Glomerular visceral epithelial cell (primary cell): ENCODE results near the gene AGPAT1.
"Not testable (repeated sequence)": the region's sequence is repeated elsewhere in the genome, so short reads cannot be mapped to it uniquely, and the experiment has no call there.

Experiments used
- DNase-seq: peaks from one replicate; pipeline ENCODE4 v3.0.0-alpha.2; 2016; ENCODE audit errors: extremely low spot score

The AGPAT1 gene

GRCh38 chr6:32148289-32149091, 27.4 kb downstream of the AGPAT1 start:
- no peak for DNase-seq

GRCh38 chr6:32147401-32148132, 28.3 kb downstream of the AGPAT1 start:
- DNase-seq: no peak

DNA sequence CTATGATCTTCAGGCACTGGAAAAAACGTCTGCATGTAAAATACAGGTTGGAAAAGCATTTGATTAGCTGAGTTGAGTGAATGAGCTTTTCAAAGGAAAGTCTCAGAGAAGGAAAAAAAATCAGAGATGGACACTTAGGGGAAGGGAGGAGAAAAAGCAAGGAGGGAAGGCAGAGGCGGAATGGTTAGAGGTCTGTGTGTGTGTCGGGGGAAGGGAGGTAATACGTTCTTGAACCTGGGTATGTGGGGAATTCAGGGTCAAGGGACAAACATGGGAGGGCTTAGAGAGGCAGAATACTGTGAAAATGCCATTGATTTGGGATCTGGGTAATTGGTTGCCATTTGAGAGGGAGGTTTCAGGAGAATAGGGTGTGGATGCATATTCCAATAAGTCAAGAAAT, 29.2 kb downstream of the AGPAT1 start:
- no peak for DNase-seq

DNA sequence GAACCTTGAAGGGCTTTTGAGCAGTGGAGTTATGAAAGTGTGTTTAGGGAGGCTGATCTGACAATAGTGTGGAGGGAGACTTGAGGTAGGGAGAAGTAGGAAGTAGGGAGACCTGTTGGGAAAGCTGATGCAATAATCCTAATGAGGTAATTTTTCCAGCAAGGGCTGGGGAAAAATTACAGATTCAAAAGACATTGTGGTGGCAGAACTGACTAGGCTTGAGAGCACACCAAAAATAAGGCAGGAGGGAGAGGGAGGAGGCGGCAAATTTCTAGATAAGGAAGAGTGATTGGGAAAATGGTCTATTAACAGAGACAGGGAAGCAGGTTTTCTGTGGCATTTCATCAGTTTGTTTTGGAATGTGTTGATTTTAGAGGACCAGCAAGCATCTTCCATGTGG, 29.6 kb downstream of the AGPAT1 start:
- no peak for DNase-seq

GRCh38 chr6:32144238-32144637, 31.6 kb downstream of the AGPAT1 start:
- not testable (repeated sequence) for DNase-seq

DNA sequence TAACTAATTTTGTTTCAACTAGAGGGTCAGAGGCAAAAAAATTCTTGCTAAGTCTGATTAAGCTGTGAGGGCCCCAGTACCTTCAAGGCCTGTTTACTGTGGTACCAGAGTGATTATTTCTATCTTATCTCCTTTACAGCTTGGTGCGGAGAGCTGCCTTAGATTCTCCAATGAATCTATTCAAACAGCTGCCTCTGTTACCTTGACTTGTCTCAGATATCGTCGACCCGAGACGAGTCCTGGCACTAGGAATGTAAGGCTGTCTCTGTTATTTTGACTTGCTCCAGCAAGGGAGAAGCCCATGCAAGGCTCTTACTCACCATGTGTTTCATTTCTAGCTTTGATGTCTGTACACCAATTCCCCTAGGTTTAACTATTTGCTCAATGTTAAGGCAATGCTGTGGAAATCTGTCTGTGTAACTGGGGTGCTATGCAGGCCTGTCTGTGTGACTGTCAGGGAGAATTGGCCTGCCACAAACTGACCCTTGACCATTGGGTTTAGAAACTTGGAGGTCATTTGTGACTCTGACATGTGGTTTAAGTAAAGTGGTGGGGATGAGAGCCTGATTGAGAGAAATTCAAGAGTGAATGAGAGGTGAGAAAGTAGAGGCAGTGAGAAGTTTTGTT, 35.4 kb downstream of the AGPAT1 start:
- no peak for DNase-seq

GRCh38 chr6:32139590-32139989, 36.3 kb downstream of the AGPAT1 start:
- DNase-seq: no peak

DNA sequence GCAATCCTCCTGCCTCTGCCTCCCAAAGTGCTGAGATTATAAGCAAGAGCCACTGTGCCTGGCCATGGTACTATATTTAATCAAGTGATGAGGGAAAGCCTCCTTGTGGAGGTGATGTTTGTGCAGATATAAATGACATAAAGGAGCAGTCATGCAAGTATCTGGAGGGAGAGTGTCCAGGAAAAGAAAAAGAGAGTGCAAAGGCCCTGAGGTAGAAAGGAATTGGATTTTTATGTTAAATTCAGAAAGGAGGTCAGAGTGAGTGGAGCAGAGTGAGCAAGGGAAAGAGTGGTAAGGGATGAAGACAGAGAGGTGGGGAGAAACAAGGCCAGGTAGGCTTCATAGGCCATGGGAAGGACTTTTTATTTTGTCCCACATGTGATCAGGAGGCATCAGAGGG, 38.4 kb downstream of the AGPAT1 start:
- DNase-seq: no peak

DNA sequence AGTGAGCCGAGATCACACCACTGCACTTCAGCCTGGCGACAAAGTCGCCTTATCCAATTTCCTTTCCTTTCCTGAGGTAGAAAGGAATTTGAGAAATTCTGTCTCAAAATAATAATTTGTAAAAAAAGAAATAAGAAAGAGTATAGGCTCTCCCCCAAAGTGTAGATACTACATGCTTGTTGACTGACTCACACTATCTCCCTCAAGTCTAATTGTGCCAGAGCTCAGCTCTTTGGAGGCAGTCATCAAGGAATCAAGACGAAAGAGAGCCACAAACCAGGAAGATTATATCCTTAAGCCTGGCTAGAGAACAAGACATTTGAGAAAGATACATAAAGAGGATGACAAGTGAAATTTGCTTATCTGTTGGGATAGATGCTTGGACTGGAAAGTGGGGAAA, 42.1 kb downstream of the AGPAT1 start:
- DNase-seq: no peak

GRCh38 chr6:32132110-32132509, 43.8 kb downstream of the AGPAT1 start:
- DNase-seq: no peak

GRCh38 chr6:32131439-32131948, 44.4 kb downstream of the AGPAT1 start:
- no peak for DNase-seq

DNA sequence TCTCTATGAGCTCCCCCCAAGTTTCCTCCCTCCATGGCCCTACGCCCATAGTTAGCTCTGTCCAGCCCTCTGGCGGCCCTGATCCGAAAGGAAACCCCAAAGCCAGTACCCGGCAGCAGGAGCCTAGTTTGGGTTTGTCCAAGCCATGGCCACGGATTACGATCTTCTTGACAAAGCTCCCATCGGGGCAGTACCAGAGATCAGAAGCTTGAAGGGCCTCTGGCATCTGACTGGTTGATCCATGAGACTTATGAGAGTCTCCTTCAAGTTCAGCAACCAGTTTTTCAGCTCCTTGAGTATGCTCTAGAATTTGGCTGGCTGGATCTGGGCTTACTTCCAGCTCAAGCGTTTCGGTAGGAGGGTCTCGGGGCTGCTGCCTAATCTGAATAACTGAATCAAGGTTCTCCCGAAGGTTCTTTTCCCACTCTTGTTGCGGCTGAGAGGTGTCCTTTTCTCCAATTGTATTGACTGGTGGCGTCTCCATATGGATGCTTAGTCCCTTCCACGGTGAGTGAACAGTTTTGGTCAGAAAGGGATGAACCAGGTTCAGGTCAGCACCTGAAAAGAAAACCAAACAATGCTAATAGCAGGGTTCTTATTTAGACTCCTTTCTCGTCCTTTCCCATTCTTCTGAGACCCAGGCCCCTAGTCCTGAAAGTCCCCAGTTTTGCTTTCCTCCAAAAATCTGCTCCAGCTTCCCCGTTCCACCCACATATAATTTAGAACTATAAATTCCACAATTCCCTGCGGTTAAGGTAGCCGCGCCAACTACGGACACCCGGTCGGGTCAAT, 46.4 kb downstream of the AGPAT1 start:
- DNase-seq: no peak

- DNase-seq: no peak
Measured at GRCh38 chr6:32128751-32129296, 47.1 kb downstream of the AGPAT1 start.

GRCh38 chr6:32127717-32128592, 47.9 kb downstream of the AGPAT1 start, which contains the start of gene ATF6B:
Gene ATF6B (minus strand): TSS chr6:32128246. CDS start chr6:32128207, 39 bp downstream.
- peak; percentile 100 for DNase-seq

GRCh38 chr6:32127409-32127716, 48.5 kb downstream of the AGPAT1 start:
- DNase-seq: no peak

GRCh38 chr6:32126880-32127279, 49.0 kb downstream of the AGPAT1 start:
- no peak for DNase-seq

DNA sequence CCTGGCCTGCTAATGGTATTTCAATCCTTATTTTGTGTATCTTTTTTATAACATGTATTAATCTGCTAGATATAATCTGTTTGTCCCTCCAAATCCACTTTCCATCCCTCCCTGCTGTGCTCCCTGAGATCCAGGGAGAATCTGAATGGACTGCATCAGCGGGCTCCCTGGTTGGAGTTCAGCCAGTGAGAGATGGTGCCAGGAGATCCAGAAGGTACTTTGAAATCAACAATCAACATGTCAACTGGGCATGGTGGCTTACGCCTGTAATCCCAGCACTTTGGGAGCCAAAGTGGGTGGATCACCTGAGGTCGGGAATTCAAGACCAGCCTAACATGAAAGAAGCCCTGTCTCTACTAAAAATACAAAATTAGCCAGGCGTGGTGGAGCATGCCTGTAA, 52.2 kb downstream of the AGPAT1 start:
- no peak for DNase-seq

- DNase-seq: no peak
Measured at GRCh38 chr6:32120573-32121059, 55.3 kb downstream of the AGPAT1 start.

DNA sequence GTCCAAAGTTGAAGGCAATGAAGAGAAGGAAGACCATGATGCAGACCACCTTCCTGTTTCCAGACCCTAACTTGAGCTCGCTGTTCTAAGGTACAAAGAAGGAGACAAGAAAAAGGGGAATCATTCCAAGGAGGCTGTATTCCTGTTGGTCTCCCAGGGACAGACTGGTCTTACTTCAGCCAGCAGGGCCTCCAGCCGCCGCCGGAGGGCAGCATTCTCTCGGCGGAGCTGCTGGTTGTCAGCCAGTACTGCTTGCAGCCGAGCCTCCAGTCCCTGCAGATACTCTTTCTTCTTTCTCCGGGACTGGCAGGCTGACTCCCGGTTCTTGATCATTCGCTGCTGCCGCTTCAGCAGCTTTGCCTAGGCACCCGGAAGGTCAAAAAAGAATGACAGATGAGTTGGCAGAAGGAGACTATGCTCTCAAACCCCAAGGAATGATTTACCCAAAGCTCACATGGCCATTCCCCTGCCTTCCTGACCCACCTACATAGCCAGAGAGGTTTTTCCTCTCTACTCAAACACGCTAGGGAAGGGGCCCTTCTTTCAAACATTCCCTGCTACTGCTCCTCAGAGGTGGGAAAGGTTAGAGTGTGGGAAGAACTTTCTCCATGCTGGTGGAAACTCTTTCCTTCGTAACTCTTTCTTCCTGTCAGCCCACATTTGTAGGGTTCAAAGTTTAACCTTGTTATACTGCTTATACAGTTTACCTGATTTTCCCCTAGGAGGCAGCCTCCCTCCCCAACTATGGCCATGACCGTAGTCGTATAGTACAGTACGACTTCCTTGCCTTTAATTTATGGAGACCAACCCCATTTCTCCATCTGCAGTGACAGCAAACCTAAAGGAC, 56.9 kb downstream of the AGPAT1 start:
- DNase-seq: peak; percentile 87
